ENCODE data around the gene REXO5. TPM values are rescaled to one million over a fixed set of nuclear protein-coding genes. Genes with fewer than 3 reads are reported as not detected.
"Not testable (repeated sequence)": the region's sequence is repeated elsewhere in the genome, so short reads cannot be mapped to it uniquely, and the experiment has no call there.

The REXO5 gene
- total RNA-seq, 2 donors from 2014 or later, result 12.1 to 67.1 TPM

DNA sequence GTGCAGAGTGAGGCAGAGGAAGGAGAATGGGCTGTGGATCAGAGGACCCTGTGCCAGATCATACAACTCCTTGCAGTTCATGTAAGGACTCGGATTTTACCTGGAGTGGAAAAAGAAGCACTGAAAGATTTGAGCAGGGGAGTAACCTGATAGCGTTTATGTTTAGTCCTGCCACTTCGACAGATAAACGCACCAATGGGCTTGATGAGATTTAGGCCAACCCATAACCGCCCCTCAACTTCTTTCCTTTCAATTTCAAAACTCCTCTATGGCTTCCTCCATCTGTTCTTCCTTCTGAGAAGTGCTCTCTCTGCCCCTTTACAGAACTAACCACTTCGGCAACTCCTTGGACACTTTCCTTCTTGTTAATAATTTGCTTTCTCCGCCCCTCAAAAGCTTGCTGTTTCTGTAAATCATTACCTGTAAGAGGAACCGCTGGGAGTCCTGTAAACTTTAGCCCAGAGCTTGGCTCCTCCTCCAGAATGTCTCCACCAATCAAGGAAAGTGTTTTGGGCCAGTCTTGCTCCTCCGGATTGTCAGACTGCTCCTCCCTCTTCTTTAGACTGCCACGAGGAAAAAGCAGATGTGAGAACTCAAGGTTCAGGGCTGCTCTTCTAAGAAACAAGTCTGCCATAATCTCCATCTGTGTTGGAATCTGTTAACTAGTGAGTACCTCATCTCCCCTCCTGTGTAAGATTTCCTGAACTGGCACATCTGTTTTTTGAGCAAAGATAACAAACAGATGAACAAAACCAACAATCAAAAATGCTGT is 42.7 kb upstream of the REXO5 start, which contains the start of gene ACSM3:
Gene ACSM3, plus strand, starts transcription at position 554 of the 772 bp plus-strand sequence. CDS start 6,021 bp downstream, outside the sequence.
- intact Hi-C loops (cut with DNase I), result no loop called here
- no peaks in the 10 kb centered on the region for H3K9me3 ChIP-seq
- peak; percentile 87 for DNase-seq (ENCODE audit: low spot score)
- no peaks in the 10 kb centered on the region for H3K4me1 ChIP-seq (replicated peaks)
- H3K4me3 ChIP-seq, result peak within 1 kb of the TSS; percentile 24 to 32
- H3K36me3 ChIP-seq, result no peaks in the 10 kb centered on the region
- no peaks in the 10 kb centered on the region for H3K27me3 ChIP-seq (replicated peaks; ENCODE audit: insufficient read depth)
- TF ChIP-seq POLR2AphosphoS5 (IDR thresholded peaks at IDR 0.05), result peak; percentile 84
- no peak for TF ChIP-seq CTCF (IDR thresholded peaks at IDR 0.05)
- H3K27ac ChIP-seq, result peak within 1 kb of the TSS; percentile 79 to 80
- 8% methylated on average over 10 of the region's 10 CpGs for WGBS

DNA sequence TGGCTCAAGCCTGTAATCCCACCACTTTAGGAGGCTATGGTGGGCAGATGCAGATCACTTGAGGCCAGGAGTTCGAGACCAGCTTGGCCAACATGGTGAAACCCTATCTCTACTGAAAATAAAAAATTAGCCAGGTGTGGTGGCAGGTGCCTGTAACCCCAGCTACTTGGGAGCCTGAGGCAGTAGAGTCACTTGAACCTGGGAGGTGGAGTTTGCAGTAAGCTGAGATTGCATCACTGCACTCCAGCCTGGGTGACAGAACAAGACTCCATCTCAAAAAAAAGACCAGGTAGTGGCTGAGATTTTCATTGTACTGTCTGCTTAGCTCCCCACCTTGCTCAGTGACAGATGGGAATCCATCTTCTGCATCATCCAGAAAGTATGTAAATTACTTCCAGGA is 41.9 kb upstream of the REXO5 start:
- H3K9me3 ChIP-seq; DNase-seq (ENCODE audit: low spot score); H3K36me3 ChIP-seq; H3K27me3 ChIP-seq (replicated peaks; ENCODE audit: insufficient read depth); H3K4me3 ChIP-seq; intact Hi-C loops (cut with DNase I); H3K4me1 ChIP-seq (replicated peaks): not testable (repeated sequence)
- peak overlapping the region; percentile 79 to 80 for H3K27ac ChIP-seq
- WGBS, result 55% methylated on average over 1 of the region's 1 CpG

DNA sequence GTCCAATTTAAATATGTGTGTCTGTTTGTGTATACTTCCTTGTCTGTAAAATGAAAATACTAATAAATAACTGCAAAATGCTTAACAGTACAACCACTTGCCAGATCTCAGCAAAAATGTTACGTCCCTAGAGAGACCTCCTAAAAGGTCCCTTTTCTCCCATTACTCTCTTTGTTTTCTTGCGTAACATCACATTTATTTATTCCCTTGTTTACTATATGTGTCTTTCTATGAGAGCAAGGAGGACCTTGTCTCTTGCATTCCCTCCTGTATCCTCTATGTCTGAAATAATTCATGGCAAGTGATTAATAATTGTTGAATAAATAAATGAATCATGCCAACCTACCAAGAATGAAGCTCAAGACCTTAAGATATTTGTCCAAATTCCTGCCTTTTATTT is 40.6 kb upstream of the REXO5 start:
- Histone ChIP-seq H3K9me3 (no peaks in the 10 kb centered on the region), H3K36me3 (no peaks in the 10 kb centered on the region), H3K27me3 (replicated peaks; ENCODE audit: insufficient read depth) (no peaks in the 10 kb centered on the region), H3K4me3 (no peak overlapping the region), H3K4me1 (replicated peaks) (no peaks in the 10 kb centered on the region), H3K27ac (no peak overlapping the region)
- TF ChIP-seq POLR2AphosphoS5 (IDR thresholded peaks at IDR 0.05) (no peak), CTCF (IDR thresholded peaks at IDR 0.05) (no peak)
- DNase-seq (ENCODE audit: low spot score), result no peak
- WGBS, result 91% methylated on average over 2 of the region's 2 CpGs
- intact Hi-C loops (cut with DNase I), result no loop called here

- no peak overlapping the region for H3K4me3 ChIP-seq
- no peaks in the 10 kb centered on the region for H3K27me3 ChIP-seq (replicated peaks; ENCODE audit: insufficient read depth)
- TF ChIP-seq POLR2A (IDR thresholded peaks at IDR 0.05), result no peak
- no peak for TF ChIP-seq POLR2AphosphoS5 (IDR thresholded peaks at IDR 0.05)
- no peak for TF ChIP-seq CTCF (IDR thresholded peaks at IDR 0.05)
- H3K27ac ChIP-seq, result no peak overlapping the region
- intact Hi-C loops (cut with DNase I), result no loop called here
- H3K36me3 ChIP-seq, result no peaks in the 10 kb centered on the region
- no peak for DNase-seq (ENCODE audit: low spot score)
- 86% methylated on average over 5 of the region's 5 CpGs for WGBS
- no peaks in the 10 kb centered on the region for H3K9me3 ChIP-seq
- H3K4me1 ChIP-seq (replicated peaks), result no peaks in the 10 kb centered on the region
Observed at GRCh38 chr16:20766294-20766693, 40.0 kb upstream of the REXO5 start.

GRCh38 chr16:20767577-20767976 is 38.8 kb upstream of the REXO5 start:
- Histone ChIP-seq H3K4me3 (no peak overlapping the region), H3K27ac (no peak overlapping the region), H3K9me3 (no peaks in the 10 kb centered on the region), H3K36me3 (no peaks in the 10 kb centered on the region), H3K27me3 (replicated peaks; ENCODE audit: insufficient read depth) (no peaks in the 10 kb centered on the region), H3K4me1 (replicated peaks) (no peaks in the 10 kb centered on the region)
- DNase-seq (ENCODE audit: low spot score), result no peak
- intact Hi-C loops (cut with DNase I), result no loop called here
- TF ChIP-seq POLR2A (IDR thresholded peaks at IDR 0.05) (no peak), CTCF (IDR thresholded peaks at IDR 0.05) (no peak), POLR2AphosphoS5 (IDR thresholded peaks at IDR 0.05) (no peak)
